ENCODE results near the gene DHX30.
A peak's percentile ranks its signal among the peaks of the same experiment; 100 is the strongest.
"Not testable (repeated sequence)": the region's sequence is repeated elsewhere in the genome, so short reads cannot be mapped to it uniquely, and the experiment has no call there.

Gene DHX30

GRCh38 chr3:47813551-47814177, 10.7 kb downstream of the DHX30 start:
- no peak for TF ChIP-seq CTCF (IDR thresholded peaks at IDR 0.05; ENCODE audit: insufficient read depth, low read depth, low read length, missing control alignments)
- H3K4me3 ChIP-seq (ENCODE audit: low read length) = no peak overlapping the region
- no peak for DNase-seq (ENCODE audit: low read depth)

- no peak for TF ChIP-seq CTCF (IDR thresholded peaks at IDR 0.05; ENCODE audit: insufficient read depth, low read depth, low read length, missing control alignments)
- no peak overlapping the region for H3K4me3 ChIP-seq (ENCODE audit: low read length)
- no peak for DNase-seq (ENCODE audit: low read depth)
Measured at GRCh38 chr3:47817609-47818008, 14.7 kb downstream of the DHX30 start.

GRCh38 chr3:47824541-47825473, 21.9 kb downstream of the DHX30 start:
- peak overlapping the region; percentile 89 for H3K4me3 ChIP-seq (ENCODE audit: low read length)
- peak; percentile 30 for TF ChIP-seq CTCF (IDR thresholded peaks at IDR 0.05; ENCODE audit: insufficient read depth, low read depth, low read length, missing control alignments)

GRCh38 chr3:47825590-47825989, 22.7 kb downstream of the DHX30 start:
- H3K4me3 ChIP-seq (ENCODE audit: low read length) = peak overlapping the region; percentile 89
- DNase-seq (ENCODE audit: low read depth) = no peak
- no peak for TF ChIP-seq CTCF (IDR thresholded peaks at IDR 0.05; ENCODE audit: insufficient read depth, low read depth, low read length, missing control alignments)

More at GRCh38 chr3:47824541-47825473, 21.9 kb downstream of the DHX30 start:
- peak; percentile 86 for DNase-seq (ENCODE audit: low read depth)

GRCh38 chr3:47829482-47829881, 26.5 kb downstream of the DHX30 start:
- not testable (repeated sequence) for H3K4me3 ChIP-seq (ENCODE audit: low read length); DNase-seq (ENCODE audit: low read depth)

GRCh38 chr3:47836986-47837385, 34.0 kb downstream of the DHX30 start:
- no peak for TF ChIP-seq CTCF (IDR thresholded peaks at IDR 0.05; ENCODE audit: insufficient read depth, low read depth, low read length, missing control alignments)
- no peak overlapping the region for H3K4me3 ChIP-seq (ENCODE audit: low read length)
- DNase-seq (ENCODE audit: low read depth) = no peak

- no peak for DNase-seq (ENCODE audit: low read depth)
- TF ChIP-seq CTCF (IDR thresholded peaks at IDR 0.05; ENCODE audit: insufficient read depth, low read depth, low read length, missing control alignments) = no peak
- no peak overlapping the region for H3K4me3 ChIP-seq (ENCODE audit: low read length)
Measured at GRCh38 chr3:47838503-47838902, 35.6 kb downstream of the DHX30 start.
